Stimulated activated CD8-positive, alpha-beta memory T cell treated with anti-CD3 and anti-CD28 coated beads, Interleukin-15, amount 100 ng/mL, for 1 hour (primary cell): ENCODE results near the gene CYP46A1.

Source experiments
- DNase-seq: peaks from one replicate; pipeline ENCODE4 v3.0.0-alpha.2; 2020; ENCODE audit warnings: low read depth

CYP46A1 gene

DNA sequence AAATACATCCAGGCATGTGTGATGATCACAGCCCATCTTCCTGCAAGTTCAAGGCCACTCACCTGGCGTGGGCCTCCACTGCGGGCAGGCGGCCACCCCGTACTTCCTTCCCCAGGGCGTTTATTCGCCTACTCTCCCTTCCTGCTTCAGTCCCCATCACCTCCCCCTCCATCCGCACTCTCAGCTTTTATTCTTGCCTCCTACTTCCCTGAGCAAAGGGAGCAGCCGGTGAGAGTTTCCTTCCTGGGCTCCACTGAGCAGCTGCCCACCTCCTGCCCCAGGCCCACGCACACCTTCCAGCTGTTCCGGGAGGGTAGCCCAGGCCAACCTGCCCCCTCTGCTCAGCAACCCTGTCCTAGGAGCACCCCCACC, 4.1 kb downstream of the CYP46A1 start:
- no peak for DNase-seq

DNA sequence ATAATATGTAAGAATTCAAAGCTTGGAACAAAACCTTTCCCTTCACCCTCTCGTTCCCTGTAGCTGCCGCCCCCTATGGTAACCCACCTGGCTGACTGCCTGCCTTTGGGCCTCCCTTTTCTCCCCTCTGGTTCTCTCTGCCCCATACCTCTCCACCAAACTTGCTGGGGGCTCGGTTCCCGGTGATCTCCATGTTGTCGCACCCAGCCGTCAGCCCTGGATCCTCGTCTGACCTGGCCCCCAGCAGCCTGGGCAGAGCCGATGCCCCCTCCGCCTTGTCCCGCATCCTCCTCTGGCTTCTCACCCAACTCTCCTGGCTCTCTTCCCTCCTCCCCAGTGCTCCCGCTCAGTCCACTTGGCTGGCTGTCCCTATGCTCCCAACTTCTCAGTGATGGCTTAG, 4.5 kb downstream of the CYP46A1 start:
- no peak for DNase-seq

DNA sequence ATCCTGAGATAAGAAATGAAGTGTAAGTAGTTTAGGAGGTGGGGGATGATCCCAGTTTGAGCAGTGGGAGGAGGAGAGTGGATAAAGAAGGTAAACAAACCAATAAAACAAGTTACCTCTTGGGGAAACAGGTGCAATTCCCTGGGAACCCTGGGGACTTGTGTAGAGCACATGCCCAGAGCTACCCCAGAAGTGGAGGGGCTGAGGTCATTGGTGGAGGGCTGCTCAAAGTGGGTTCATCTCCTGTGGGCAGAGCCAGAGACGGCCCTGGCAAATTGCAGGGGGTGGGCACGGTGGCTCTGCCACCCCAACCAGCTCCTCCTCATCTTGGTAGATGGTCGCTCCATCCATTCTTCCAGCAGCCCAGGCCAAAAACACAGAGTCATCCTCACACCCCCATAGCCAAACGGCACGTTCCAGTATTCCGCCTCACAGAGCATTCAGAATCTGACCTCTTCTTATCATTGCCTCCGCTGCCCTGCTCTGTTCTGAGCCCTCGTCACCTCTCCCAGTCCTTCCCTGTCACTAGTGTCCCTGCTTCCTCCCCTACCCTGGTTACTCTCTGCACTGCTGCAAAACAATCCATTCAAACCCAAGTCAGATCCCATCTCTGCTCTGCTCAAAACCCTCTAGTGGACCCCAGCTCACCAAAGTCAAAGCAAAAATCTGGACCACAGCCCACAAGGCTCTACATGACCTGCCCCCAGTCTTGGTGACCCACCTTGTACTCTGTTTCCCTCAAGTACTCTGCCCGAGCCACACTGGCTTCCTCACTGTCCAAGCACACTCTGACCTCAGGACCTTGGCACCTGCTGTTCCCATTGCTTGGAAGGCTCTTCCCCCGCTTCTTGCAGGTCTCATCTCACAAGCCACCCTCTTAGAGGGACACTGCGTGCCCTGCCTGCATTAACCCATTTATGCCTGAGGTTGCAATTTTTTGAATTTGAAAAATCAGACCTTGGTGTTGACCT, 5.5 kb downstream of the CYP46A1 start:
- DNase-seq: no peak

DNA sequence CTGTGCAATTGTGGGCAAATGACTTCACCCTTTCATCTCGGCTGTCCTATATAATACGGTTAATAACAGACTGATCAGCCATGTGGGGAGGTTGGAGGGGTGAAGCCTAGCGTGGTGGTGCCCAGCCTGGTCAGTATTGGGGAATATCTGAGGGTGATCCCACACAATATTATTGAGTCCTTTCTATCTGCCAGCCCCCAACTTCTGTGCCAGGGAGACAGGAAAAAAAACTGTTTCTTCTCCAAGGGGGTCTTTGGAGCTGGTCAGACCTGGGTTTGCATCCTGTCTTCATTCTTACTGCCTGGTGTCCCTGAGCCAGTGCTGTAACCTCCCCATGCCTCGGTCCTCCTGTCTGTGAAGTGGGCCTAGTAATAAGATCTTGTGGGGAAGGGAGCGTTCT, 6.5 kb downstream of the CYP46A1 start:
- no peak for DNase-seq

DNA sequence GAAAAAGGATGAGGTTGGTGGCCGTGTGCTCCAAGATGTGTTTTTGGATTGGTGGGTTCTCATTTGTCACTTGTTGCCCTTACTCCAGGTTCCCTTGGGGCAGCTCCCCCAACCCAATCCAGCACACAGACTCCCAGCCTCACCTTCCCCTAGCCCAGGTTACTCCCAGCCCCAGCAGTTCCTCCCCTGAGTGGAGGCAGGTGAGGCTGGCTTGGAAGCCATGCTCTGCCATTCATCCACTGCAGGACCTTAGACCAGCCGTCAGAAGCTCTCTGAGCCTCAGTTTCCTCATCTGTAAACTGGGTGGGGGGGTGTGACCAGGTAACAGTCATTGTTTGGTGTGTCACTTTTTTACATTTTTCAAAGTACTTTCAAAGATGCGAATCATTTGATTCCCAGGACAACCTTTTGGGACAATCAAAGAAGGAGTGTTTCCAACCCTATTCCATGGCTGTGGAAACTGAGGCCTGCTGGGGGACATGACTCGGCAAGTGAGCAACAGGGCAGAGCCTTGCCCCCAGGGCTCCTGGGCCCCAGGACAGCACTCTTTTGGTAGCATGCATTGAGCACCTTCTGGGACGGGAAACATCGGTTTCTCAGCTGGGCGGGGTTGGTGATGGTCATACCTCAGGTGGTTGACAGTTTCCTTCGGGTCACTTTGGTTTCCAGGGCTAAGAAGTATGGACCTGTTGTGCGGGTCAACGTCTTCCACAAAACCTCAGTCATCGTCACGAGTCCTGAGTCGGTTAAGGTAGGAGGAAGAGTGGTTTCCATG, 7.2 kb downstream of the CYP46A1 start:
- DNase-seq: no peak

DNA sequence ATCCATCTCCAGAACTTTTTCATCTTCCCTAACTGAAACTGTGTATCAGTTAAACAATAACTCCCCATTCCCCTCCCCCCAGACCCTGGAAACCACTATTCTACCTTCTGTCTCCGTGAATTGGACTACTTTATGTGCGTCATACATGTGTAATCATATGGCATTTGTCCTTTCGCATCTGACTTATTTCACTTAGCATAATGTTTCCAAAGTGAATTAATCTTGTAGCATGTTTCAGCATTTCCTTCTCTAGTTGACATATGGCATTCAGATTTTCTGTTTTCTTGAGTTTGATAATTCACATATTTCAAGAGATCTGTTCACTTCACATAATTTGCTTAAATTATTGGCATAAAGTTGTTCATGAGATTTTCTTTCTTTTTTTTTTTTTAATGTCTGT, 9.8 kb downstream of the CYP46A1 start:
- no peak for DNase-seq

DNA sequence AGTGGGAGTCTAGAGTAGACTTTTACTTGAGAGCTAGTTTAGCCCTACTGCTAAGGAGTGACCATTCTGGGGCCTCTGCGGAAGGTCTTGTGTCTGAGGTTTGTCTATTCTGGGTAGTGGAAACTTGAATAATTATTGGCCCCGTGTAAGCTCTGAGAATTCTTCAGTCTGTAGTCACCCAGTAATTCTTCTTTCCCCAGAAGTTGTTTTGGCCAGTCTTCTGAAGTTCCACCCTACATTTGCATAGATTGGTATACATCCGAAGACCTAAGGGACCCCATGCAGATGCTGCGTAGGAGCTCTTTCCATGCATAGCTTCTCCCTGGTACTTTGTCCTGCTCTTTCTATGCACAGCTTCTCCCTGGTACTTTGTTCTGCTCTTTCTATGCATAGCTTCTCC, 12.8 kb downstream of the CYP46A1 start:
- DNase-seq: no peak

DNA sequence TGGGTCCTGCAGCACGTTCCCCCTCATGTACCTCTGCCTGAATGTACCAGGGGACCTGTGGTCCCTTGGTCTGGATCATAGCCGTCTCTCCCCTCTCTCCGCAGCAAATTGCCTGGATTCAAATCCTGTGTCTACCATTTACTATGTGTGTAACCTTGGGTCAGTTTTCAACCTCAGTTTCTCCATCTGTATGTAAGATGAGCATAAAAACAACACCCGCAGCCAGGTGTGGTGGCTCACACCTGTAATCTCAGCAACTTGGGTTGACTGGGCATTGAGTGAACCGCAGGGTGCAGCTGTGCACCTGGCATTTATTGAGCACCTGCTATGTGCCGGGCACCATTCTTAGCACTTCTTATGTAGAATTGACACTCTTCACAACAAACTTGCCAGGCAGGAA, 14.1 kb downstream of the CYP46A1 start:
- DNase-seq: no peak

DNA sequence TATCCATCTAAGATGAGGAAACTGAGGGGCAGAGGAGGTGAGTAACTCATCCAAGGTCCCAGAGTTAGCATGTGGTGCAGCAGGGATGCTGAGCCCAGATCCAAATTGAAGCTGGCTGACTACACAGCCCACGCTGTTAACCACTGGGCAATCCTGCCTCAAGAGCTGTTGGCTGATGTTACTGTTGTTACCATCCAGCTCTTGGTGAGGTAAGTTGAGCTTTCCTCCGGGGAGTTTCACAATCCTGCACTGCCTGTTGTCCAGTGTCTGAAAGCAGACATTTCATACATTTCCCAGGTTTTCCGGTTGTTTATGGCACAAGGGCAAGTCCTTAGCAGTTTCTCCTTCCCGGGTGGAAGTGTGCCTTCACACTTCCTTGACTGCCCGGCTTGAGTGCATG, 14.5 kb downstream of the CYP46A1 start:
- DNase-seq: no peak

DNA sequence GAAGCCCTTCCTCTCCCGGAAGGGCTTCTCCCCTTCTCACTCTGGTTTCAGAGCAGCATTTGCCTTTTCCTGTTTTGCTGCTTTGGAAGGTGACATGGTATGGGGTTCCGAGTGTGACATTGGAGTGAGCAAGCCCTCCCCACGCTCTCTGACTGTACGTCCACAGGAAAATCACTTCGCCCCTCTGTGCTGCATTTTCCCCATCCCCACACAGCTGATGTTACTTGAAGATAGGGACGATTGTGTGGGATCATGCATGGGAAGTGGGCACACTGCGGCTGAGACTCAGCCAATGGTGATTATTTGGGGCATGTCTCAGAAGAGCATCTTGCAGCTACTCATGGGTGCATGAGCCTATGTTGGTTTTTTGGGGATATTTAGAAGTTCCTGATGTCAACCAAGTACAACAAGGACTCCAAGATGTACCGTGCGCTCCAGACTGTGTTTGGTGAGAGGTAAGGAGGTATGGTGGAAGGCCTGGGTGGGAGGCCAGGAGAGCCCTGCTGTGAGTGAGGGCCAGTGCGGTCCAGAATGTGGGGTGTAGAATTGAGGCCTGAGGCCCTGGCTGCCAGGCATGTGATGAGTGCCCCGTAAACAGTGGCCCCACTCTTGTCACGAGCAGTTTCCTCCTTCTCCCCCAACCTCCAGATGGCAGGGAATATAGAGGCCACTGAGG, 15.1 kb downstream of the CYP46A1 start:
- DNase-seq: no peak

DNA sequence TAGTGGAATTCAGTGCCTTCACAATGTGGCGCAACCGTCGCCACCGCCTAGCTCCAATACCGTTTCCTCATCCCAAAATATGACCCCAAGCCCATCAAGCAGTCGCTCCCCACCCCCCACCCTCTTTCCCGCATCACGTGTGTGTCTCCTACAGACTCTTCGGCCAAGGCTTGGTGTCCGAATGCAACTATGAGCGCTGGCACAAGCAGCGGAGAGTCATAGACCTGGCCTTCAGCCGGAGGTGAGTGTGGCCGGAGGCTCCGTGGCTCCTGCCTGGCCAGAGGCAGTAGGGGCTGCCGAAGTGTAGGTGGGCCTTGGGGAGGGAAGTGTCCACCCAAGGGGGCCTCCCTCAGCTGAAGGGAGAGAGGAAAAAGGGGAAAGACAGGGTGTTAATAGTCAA, 15.8 kb downstream of the CYP46A1 start:
- DNase-seq: no peak

DNA sequence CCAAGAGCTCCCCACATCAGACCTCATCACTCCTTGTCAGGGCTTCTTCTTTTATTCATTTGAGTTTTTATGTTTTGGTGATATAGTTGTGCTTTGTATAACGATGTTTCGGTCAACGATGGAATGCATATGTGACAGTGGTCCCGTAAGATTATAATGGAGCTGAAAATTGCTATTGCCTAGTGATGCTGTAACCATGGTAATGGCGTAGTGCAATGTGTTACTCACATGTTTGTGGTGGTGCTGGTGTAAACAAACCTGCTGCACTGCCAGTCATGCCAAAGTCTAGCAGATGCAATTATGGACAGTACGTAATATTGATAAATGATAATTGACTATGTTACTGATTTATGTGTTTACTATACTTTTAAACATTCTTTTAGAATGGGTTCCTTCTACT, 16.3 kb downstream of the CYP46A1 start:
- DNase-seq: no peak

DNA sequence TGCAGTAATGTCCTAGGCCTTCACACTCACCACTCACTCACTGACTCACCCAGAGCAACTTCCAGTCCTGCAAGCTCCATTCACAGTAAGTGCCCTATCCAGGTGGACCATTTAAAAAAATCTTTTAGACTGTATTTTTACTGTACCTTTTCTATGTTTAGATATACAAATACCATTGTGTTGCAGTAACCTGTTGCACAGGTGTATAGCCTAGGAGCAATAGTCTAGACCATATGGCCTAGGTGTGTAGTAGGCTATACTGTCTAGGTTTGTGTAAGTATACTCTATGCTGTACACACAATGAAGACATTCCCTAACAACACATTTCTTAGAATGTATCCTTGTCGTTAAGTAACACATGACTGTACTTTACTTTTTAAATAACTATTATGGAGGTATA, 17.2 kb downstream of the CYP46A1 start:
- no peak for DNase-seq

DNA sequence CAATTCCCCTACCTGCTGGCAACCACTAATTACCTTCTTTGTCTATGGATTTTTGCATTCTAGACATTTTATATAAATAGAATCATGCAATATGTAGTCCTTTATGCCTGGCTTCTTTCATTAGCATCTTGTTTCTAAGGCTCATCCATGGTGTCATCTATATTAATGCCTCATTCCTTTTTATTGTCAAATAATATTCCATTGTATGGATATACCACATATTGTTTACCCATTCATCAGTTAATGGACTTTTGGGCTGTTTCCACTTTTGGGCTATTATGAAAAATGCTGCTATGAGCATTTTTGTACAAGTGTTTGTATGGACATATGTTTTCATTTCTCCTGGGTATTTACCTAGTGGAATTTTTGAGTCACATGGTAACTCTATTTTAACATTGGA, 18.0 kb downstream of the CYP46A1 start:
- no peak for DNase-seq

DNA sequence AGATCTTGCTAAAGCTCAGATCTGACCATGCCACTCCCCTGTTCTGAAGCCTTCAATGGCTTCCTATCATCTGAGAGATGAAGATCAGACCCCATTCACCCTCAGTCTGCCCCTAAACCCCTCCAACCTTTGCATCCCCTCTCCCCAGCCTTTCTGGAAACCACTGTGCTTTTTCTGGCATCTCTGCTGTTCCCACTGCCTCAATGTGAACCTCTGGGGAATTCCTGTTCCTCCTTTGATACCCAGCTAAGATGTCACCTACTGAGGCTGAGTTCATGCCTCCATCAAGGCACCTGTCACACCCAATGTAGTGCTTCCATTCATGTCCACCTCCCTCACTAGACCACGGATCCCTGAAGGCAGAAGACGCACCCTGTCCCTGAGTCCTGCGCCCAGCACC, 19.3 kb downstream of the CYP46A1 start:
- DNase-seq: no peak

DNA sequence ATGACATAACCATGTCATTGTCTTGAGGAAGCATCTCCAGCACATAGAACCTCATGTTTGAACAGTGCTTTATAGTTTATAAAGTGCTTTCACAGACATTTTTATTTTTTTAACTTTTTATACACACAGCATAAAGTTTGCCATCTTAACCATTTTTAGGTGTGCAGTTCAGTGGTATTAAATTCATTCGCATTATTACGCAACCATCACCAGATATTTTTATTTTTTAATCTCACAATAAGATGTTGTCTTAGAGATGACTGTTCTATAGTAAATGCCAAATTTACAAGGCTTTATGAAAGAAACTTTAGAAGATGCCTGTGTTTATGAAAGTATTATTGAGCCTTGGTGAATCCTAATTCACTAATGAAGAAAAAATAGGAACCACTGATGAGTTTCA, 19.9 kb downstream of the CYP46A1 start:
- no peak for DNase-seq

DNA sequence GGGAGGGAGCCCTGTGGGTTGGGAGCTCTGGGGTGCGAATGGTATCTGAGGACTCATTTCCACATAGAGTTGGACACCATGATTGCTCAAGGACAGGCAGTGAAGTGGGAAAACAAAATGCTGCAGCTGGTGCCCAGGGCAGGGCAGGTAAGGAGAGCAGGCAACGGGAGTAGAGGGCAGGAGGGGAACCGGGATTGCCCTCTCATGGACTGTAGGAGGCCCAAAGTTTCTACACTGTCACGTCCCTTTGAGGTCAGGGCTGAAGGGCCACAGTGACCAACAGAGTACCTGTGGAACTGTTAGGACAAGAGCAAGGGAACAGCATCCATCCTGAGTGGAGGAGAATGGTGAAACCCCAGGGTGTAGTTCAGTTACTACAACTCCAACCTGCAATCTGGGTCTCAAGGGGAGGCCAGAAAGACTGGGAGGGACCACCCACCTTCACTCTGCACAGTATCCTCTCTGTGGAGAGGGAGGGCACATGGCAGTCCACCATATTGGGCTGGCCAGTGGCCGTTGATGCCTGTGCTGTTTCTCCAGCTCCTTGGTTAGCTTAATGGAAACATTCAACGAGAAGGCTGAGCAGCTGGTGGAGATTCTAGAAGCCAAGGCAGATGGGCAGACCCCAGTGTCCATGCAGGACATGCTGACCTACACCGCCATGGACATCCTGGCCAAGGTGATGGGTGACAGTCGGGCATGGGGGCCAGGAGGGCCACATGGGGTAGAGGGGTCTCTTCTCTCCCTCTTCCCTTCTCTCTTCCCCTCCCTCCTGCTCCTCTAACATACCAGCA, 22.2 kb downstream of the CYP46A1 start:
- no peak for DNase-seq

DNA sequence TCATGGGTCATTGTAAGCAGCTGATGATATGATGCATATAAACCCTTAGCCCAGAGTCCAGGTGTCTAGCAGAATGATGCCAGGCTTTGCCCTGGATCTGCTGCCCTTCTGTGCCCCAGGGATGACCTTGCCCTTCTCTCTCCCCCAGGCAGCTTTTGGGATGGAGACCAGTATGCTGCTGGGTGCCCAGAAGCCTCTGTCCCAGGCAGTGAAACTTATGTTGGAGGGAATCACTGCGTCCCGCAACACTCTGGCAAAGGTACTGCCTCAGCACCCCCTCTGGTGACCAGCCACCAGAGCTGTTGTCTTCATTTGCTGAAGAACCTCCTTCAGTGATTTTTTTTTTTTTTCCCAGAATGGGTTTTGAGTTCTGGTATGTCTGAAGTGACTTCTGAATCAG, 23.3 kb downstream of the CYP46A1 start:
- DNase-seq: no peak

DNA sequence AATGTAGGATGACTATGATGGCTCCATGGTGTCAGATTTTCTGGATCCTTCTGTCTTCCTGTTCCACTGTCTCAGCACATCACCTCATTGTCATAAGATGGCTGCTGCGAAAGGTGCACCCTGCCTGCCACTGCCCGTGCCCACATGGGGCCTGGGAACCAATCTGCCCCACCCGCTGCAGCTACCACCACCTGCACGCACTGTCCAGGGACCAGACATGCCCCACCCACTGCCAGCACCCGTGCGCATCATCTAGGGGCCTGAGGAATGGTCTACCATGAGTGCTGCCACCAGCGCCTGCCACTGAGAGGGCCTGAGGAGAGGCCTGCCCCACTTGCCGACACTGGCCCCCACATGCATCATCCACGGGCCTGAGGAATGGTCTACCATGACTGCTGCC, 23.8 kb downstream of the CYP46A1 start:
- no peak for DNase-seq

DNA sequence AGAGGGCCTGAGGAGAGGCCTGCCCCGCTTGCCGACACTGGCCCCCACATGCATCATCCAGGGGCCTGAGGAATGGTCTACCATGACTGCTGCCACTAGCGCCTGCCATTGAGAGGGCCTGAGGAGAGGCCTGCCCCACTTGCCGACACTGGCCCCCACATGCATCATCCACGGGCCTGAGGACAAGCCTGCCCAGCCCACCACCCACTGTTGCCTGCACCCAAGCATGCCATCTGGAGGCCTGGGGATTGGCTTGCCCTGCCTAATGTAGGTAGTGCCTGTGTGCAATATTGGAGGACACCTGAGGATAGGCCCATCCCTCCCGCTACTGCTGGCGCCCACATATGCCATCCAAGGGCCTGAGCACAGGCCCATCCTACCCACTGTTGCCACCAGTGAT, 24.4 kb downstream of the CYP46A1 start:
- DNase-seq: no peak

DNA sequence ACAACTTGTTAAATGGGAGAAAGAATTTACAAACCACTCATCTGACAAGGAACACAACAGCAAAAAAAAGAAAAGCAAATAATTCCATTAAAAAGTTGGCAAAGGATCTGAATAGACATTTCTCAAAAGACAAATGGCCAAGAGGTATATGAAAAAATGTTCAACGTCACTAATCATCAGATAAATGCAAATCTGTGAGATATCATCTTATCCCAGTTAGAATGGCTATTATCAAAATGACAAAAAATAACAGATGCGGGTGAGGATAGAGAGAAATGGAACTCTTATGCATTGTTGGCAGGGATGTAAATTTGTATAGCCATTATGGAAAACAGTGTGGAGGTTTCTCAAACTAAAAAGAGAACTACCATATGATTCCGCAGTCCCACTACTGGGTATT, 29.9 kb downstream of the CYP46A1 start:
- DNase-seq: no peak
